Activated CD8-positive, alpha-beta memory T cell treated with anti-CD3 and anti-CD28 coated beads for 48 hours (primary cell): ENCODE results near the gene IL37.

Experiments
- DNase-seq, 3 experiments: peaks; one replicate each; pipeline ENCODE4 v3.0.0-alpha.2; 2020; ENCODE audit warnings: low read depth in 2 of 3, low spot score in 2 of 3

Gene IL37

GRCh38 chr2:112958428-112959108 lies 47.6 kb downstream of the IL37 start:
- no peak for DNase-seq

- no peak for DNase-seq
Observed at GRCh38 chr2:112959109-112959812, 48.3 kb downstream of the IL37 start.

- no peak for DNase-seq
Observed at GRCh38 chr2:112960230-112960825, 49.4 kb downstream of the IL37 start.

GRCh38 chr2:112962308-112963175 lies 51.6 kb downstream of the IL37 start:
- DNase-seq, result no peak

- no peak for DNase-seq
Observed at GRCh38 chr2:112967023-112967422, 56.1 kb downstream of the IL37 start.
